Stimulated activated CD4-positive, alpha-beta T cell treated with anti-CD3 and anti-CD28 coated beads, Interleukin-15, amount 100 ng/mL, for 24 hours (primary cell): ENCODE results near the gene ANKRD7.
"Not testable (repeated sequence)": the region's sequence is repeated elsewhere in the genome, so short reads cannot be mapped to it uniquely, and the experiment has no call there.

Source experiments
- DNase-seq: peaks from one replicate; pipeline ENCODE4 v3.0.0-alpha.2; 2020

Gene ANKRD7

GRCh38 chr7:118239014-118239413 is 14.5 kb downstream of the ANKRD7 start:
- DNase-seq, result no peak

GRCh38 chr7:118240320-118240719 is 15.8 kb downstream of the ANKRD7 start:
- DNase-seq, result not testable (repeated sequence)

GRCh38 chr7:118243695-118244094 is 19.2 kb downstream of the ANKRD7 start:
- DNase-seq, result no peak

- no peak for DNase-seq
These were observed 20.9 kb downstream of the ANKRD7 start for GRCh38 chr7:118245267-118246040.

- DNase-seq, result no peak
These were observed 26.5 kb downstream of the ANKRD7 start for GRCh38 chr7:118250860-118251494.

GRCh38 chr7:118252087-118252486 is 27.6 kb downstream of the ANKRD7 start:
- DNase-seq, result no peak

GRCh38 chr7:118259115-118259514 is 34.6 kb downstream of the ANKRD7 start:
- no peak for DNase-seq

GRCh38 chr7:118264836-118265235 is 40.3 kb downstream of the ANKRD7 start:
- no peak for DNase-seq

- DNase-seq, result no peak
These were observed 56.0 kb downstream of the ANKRD7 start for GRCh38 chr7:118280319-118281012.

- DNase-seq, result no peak
These were observed 56.7 kb downstream of the ANKRD7 start for GRCh38 chr7:118281196-118281595.

- DNase-seq, result no peak
These were observed 60.9 kb downstream of the ANKRD7 start for GRCh38 chr7:118285358-118285757.

GRCh38 chr7:118286131-118286530 is 61.6 kb downstream of the ANKRD7 start:
- no peak for DNase-seq

GRCh38 chr7:118288098-118288497 is 63.6 kb downstream of the ANKRD7 start:
- DNase-seq, result no peak

- no peak for DNase-seq
These were observed 65.0 kb downstream of the ANKRD7 start for GRCh38 chr7:118289476-118289875.
